H1 (cell line): Measurements from ENCODE around the gene BSN. TPM values are rescaled to one million over a fixed set of nuclear protein-coding genes. Genes with fewer than 3 reads are reported as not detected.

Source experiments
- CTCF ChIA-PET: fragments of 300-600 bp; sonication (Branson Sonifier 250); formaldehyde crosslinking; loops from one replicate; lab custom pipeline; 2021; ENCODE audit not compliant: partially characterized antibody; lab: Charles Lee
- POLR2A ChIA-PET: fragments of 300-600 bp; sonication (Branson Sonifier 250); formaldehyde crosslinking; loops from one replicate; lab custom pipeline; 2021; ENCODE audit warnings: inconsistent platforms; ENCODE audit not compliant: partially characterized antibody; lab: Charles Lee
- DNase-seq, 2 experiments: peaks; one replicate each; pipeline versions ENCODE4 v3.0.0 to v3.0.0-alpha.2; 2010 to 2022; ENCODE audit warnings: low spot score in 2 of 2, low read depth in 1 of 2, mixed read lengths in 1 of 2
- FAIRE-seq: peaks from 2 replicates; lab custom pipeline; 2011; peaks lifted over from hg19 to GRCh38; lab: Jason Lieb, UNC
- H2AFZ ChIP-seq: 2 replicates; pipeline ENCODE4 v1.8.1; 2012; ENCODE audit warnings: low read length, inconsistent platforms
- H2AK5ac ChIP-seq: 2 replicates; pipeline ENCODE4 v1.6.1; 2013; ENCODE audit warnings: low read depth, low read length
- H2BK120ac ChIP-seq: replicated peaks from 2 replicates; pipeline ENCODE3; 2013; ENCODE audit warnings: low read depth, low read length, inconsistent platforms
- H2BK12ac ChIP-seq: 2 replicates; pipeline ENCODE4 v1.6.1; 2013; ENCODE audit warnings: low read depth, low read length
- H2BK15ac ChIP-seq: 2 replicates; pipeline ENCODE4 v1.6.1; 2013; ENCODE audit warnings: low read length
- H2BK20ac ChIP-seq: 2 replicates; pipeline ENCODE4 v1.6.1; 2013; ENCODE audit warnings: low read length
- H2BK5ac ChIP-seq: 2 replicates; pipeline ENCODE4 v1.6.1; 2013; ENCODE audit warnings: low read depth, low read length
- H3K14ac ChIP-seq: 2 replicates; pipeline ENCODE4 v1.6.1; 2013; ENCODE audit warnings: inconsistent platforms; ENCODE audit not compliant: insufficient read length
- H3K18ac ChIP-seq: 2 replicates; pipeline ENCODE4 v1.6.1; 2013; ENCODE audit warnings: low read length; ENCODE audit errors: extremely low read depth
- H3K23ac ChIP-seq: 2 replicates; pipeline ENCODE4 v1.6.1; 2013; ENCODE audit warnings: inconsistent platforms; ENCODE audit not compliant: insufficient read length
- H3K23me2 ChIP-seq: 2 replicates; pipeline ENCODE4 v1.6.1; 2013; ENCODE audit warnings: low read depth, low read length
- H3K27ac ChIP-seq: 2 replicates; pipeline ENCODE4 v1.6.1; 2011; ENCODE audit warnings: low read depth, low read length, inconsistent platforms
- H3K27me3 ChIP-seq, 4 experiments: replicated peaks in 1 of 4; 1 replicate in 1 of 4; 2 replicates in 3 of 4; pipeline versions ENCODE4 v1.6.1 to v1.8.1; 2011 to 2013; ENCODE audit warnings: low read length in 3 of 4, mild to moderate bottlenecking in 3 of 4, inconsistent platforms in 2 of 4, mixed read lengths in 2 of 4, moderate library complexity in 1 of 4; ENCODE audit not compliant: control insufficient read depth in 3 of 4, insufficient read depth in 3 of 4; ENCODE audit errors: extremely low read depth in 1 of 4
- H3K36me3 ChIP-seq, 4 experiments: 2 replicates each; pipeline versions ENCODE4 v1.6.1 to v1.8.1; 2011 to 2013; ENCODE audit warnings: mild to moderate bottlenecking in 4 of 4, low read length in 3 of 4, moderate library complexity in 2 of 4, control low read depth in 1 of 4, inconsistent platforms in 1 of 4; ENCODE audit not compliant: insufficient read depth in 4 of 4, control insufficient read depth in 2 of 4
- H3K4ac ChIP-seq: replicated peaks from 2 replicates; pipeline ENCODE3; 2013; ENCODE audit warnings: low read length, low read depth, mixed read lengths, inconsistent platforms; ENCODE audit not compliant: insufficient read length
- H3K4me1 ChIP-seq, 4 experiments: replicated peaks in 1 of 4; 1 replicate in 1 of 4; 2 replicates in 3 of 4; pipeline versions ENCODE4 v1.6.1 to v1.8.1; 2011 to 2013; ENCODE audit warnings: low read length in 3 of 4, inconsistent platforms in 2 of 4, mixed read lengths in 1 of 4; ENCODE audit not compliant: insufficient read depth in 4 of 4, control insufficient read depth in 3 of 4
- H3K4me2 ChIP-seq, 2 experiments: 2 replicates each; pipeline versions ENCODE4 v1.6.1 to v1.8.1; 2011 to 2013; ENCODE audit warnings: low read depth in 2 of 2, low read length in 2 of 2, control low read depth in 1 of 2, inconsistent platforms in 1 of 2, mild to moderate bottlenecking in 1 of 2; ENCODE audit not compliant: insufficient read depth in 1 of 2
- H3K4me3 ChIP-seq, 4 experiments: fragments of 200-600, 300-600 bp in 1 of 4; sonication (generic), shearing (Covaris generic), sonication (Bioruptor Twin) in 1 of 4; 2 replicates each; pipeline versions ENCODE4 v1.5.1 to v1.8.1; 2011 to 2016; ENCODE audit warnings: low read length in 4 of 4, low read depth in 3 of 4, control low read depth in 2 of 4, inconsistent platforms in 2 of 4, mild to moderate bottlenecking in 2 of 4, mixed read lengths in 1 of 4, moderate library complexity in 1 of 4; ENCODE audit not compliant: insufficient read depth in 2 of 4; ENCODE audit errors: extremely low read depth in 1 of 4
- H3K56ac ChIP-seq: replicated peaks from 2 replicates; pipeline ENCODE3; 2013; ENCODE audit warnings: low read depth, mild to moderate bottlenecking, mixed read lengths, low read length, inconsistent platforms; ENCODE audit not compliant: insufficient read length
- H3K79me1 ChIP-seq: 2 replicates; pipeline ENCODE4 v1.6.1; 2013; ENCODE audit warnings: low read depth, low read length, control low read depth
- H3K79me2 ChIP-seq, 2 experiments: 2 replicates each; pipeline versions ENCODE4 v1.6.1 to v1.8.1; 2012 to 2013; ENCODE audit warnings: low read length in 2 of 2, mild to moderate bottlenecking in 2 of 2, inconsistent platforms in 1 of 2; ENCODE audit not compliant: insufficient read depth in 2 of 2, control insufficient read depth in 1 of 2
- H3K9ac ChIP-seq, 4 experiments: replicated peaks in 1 of 4; 1 replicate in 1 of 4; 2 replicates in 3 of 4; pipeline versions ENCODE4 v1.6.1 to v1.8.1; 2011 to 2013; ENCODE audit warnings: low read depth in 3 of 4, low read length in 3 of 4, control low read depth in 2 of 4, mild to moderate bottlenecking in 2 of 4, moderate library complexity in 2 of 4, inconsistent platforms in 1 of 4; ENCODE audit errors: extremely low read depth in 1 of 4
- H3K9me3 ChIP-seq, 2 experiments: 2 replicates each; pipeline versions ENCODE4 v1.6.1 to v1.8.1; 2012 to 2013; ENCODE audit warnings: mild to moderate bottlenecking in 2 of 2, moderate library complexity in 2 of 2, control low read depth in 1 of 2, inconsistent platforms in 1 of 2, low read depth in 1 of 2, low read length in 1 of 2, mixed read lengths in 1 of 2; ENCODE audit not compliant: insufficient read depth in 2 of 2
- H4K20me1 ChIP-seq, 2 experiments: replicated peaks in 1 of 2; 2 replicates each; pipeline versions ENCODE3 to v1.8.1; 2011 to 2013; ENCODE audit warnings: inconsistent platforms in 2 of 2, low read length in 2 of 2, mild to moderate bottlenecking in 1 of 2; ENCODE audit not compliant: insufficient read depth in 2 of 2, control insufficient read depth in 1 of 2
- H4K5ac ChIP-seq: 2 replicates; pipeline ENCODE4 v1.6.1; 2013; ENCODE audit warnings: low read length, low read depth, mixed read lengths, inconsistent platforms; ENCODE audit not compliant: insufficient read length
- H4K8ac ChIP-seq: 2 replicates; pipeline ENCODE4 v1.8.0; 2013; ENCODE audit warnings: mild to moderate bottlenecking, moderate library complexity, low read length, inconsistent platforms; ENCODE audit not compliant: insufficient read depth; ENCODE audit errors: extremely low read depth
- H4K91ac ChIP-seq: replicated peaks from 2 replicates; pipeline ENCODE3; 2013; ENCODE audit warnings: low read length, mixed read lengths, inconsistent platforms; ENCODE audit not compliant: insufficient read length
- WGBS, 2 experiments: shearing (Covaris generic) in 1 of 2; methylation state at CpG; one replicate each; pipeline versions ENCODE4 v1.1.6 to v1.1.7; 2013 to 2015; ENCODE audit warnings: low lambda C conversion rate in 2 of 2, mixed read lengths in 2 of 2, inconsistent platforms in 1 of 2, low coverage in 1 of 2, missing lambda C conversion rate in 1 of 2; ENCODE audit not compliant: insufficient replicate concordance in 2 of 2, insufficient coverage in 1 of 2, insufficient read length in 1 of 2; ENCODE audit errors: extremely low coverage in 1 of 2, missing lambda C conversion rate in 1 of 2; 5-methylcytosine and 5-hydroxymethylcytosine counted together
- long read RNA-seq, 2 experiments: library from RNA in 1 of 2; library from capped mRNA in 1 of 2; stranded (forward); transcript quantifications; one replicate each; pipeline ENCODE4 v2.0.0, GENCODE V29; 2021; ENCODE audit warnings: inconsistent platforms in 1 of 2
- polyA minus RNA-seq, 3 experiments: library from RNA; depleted of rRNA, polyadenylated mRNA; stranded (reverse); fragments of >200 nt; gene quantifications; 1 replicate in 2 of 3; 2 replicates in 1 of 3; pipeline ENCODE4 v1.2.3, GENCODE V29; 2011
- polyA plus RNA-seq, 7 experiments: library from polyadenylated mRNA; depleted of rRNA in 3 of 7; stranded (reverse) in 5 of 7; unstranded in 2 of 7; fragments of >200 nt in 5 of 7; fragments of 200-250 nt in 2 of 7; gene quantifications; 1 replicate in 5 of 7; 2 replicates in 1 of 7; 4 replicates in 1 of 7; pipeline versions ENCODE4 v1.2.1 to v1.2.3, GENCODE V29; 2011 to 2013; ENCODE audit warnings: missing spikeins in 2 of 7, mixed read lengths in 2 of 7
- total RNA-seq: library from RNA; stranded (reverse); fragmentation: NEBNext Ultra II Directional; extraction: Animal tissue kit (Norgen Biotek cat#: 25700); gene quantifications from 2 replicates; pipeline ENCODE4 v1.2.1, GENCODE V29; 2021

Gene BSN, protein sequence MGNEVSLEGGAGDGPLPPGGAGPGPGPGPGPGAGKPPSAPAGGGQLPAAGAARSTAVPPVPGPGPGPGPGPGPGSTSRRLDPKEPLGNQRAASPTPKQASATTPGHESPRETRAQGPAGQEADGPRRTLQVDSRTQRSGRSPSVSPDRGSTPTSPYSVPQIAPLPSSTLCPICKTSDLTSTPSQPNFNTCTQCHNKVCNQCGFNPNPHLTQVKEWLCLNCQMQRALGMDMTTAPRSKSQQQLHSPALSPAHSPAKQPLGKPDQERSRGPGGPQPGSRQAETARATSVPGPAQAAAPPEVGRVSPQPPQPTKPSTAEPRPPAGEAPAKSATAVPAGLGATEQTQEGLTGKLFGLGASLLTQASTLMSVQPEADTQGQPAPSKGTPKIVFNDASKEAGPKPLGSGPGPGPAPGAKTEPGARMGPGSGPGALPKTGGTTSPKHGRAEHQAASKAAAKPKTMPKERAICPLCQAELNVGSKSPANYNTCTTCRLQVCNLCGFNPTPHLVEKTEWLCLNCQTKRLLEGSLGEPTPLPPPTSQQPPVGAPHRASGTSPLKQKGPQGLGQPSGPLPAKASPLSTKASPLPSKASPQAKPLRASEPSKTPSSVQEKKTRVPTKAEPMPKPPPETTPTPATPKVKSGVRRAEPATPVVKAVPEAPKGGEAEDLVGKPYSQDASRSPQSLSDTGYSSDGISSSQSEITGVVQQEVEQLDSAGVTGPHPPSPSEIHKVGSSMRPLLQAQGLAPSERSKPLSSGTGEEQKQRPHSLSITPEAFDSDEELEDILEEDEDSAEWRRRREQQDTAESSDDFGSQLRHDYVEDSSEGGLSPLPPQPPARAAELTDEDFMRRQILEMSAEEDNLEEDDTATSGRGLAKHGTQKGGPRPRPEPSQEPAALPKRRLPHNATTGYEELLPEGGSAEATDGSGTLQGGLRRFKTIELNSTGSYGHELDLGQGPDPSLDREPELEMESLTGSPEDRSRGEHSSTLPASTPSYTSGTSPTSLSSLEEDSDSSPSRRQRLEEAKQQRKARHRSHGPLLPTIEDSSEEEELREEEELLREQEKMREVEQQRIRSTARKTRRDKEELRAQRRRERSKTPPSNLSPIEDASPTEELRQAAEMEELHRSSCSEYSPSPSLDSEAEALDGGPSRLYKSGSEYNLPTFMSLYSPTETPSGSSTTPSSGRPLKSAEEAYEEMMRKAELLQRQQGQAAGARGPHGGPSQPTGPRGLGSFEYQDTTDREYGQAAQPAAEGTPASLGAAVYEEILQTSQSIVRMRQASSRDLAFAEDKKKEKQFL (N-terminal part only)
- total RNA-seq = 2.9 and 3.0 TPM in 2 replicates
- 0.60 and 0.83 TPM in 2 replicates for polyA plus RNA-seq (2011; rRNA removed)
- 0.45 TPM for polyA plus RNA-seq (2011; cell fraction: cytosol; rRNA removed)
- polyA plus RNA-seq (2011; cell fraction: nucleus; rRNA removed) = 1.6 TPM
- 1.0 to 1.4 TPM (median 1.3 TPM) in 4 replicates for polyA plus RNA-seq (2012, experiment 1 of 2)
- 0.85 TPM for polyA plus RNA-seq (2012, experiment 2 of 2)
- polyA plus RNA-seq (2013, experiment 1 of 2) = 0.87 TPM
- 0.88 TPM for polyA plus RNA-seq (2013, experiment 2 of 2)
- polyA minus RNA-seq (2011; rRNA and poly(A)+ RNA removed) = 1.5 and 1.9 TPM in 2 replicates
- 1.8 TPM for polyA minus RNA-seq (2011; cell fraction: cytosol; rRNA and poly(A)+ RNA removed)
- 2.5 TPM for polyA minus RNA-seq (2011; cell fraction: nucleus; rRNA and poly(A)+ RNA removed)
- long read RNA-seq, experiment 1, partial matches to known transcripts = 1 of 2 reads
- long read RNA-seq, experiment 1, other reads (novel, unspliced or antisense) = 1 of 2 reads
- long read RNA-seq, experiment 2 = 0 reads

DNA sequence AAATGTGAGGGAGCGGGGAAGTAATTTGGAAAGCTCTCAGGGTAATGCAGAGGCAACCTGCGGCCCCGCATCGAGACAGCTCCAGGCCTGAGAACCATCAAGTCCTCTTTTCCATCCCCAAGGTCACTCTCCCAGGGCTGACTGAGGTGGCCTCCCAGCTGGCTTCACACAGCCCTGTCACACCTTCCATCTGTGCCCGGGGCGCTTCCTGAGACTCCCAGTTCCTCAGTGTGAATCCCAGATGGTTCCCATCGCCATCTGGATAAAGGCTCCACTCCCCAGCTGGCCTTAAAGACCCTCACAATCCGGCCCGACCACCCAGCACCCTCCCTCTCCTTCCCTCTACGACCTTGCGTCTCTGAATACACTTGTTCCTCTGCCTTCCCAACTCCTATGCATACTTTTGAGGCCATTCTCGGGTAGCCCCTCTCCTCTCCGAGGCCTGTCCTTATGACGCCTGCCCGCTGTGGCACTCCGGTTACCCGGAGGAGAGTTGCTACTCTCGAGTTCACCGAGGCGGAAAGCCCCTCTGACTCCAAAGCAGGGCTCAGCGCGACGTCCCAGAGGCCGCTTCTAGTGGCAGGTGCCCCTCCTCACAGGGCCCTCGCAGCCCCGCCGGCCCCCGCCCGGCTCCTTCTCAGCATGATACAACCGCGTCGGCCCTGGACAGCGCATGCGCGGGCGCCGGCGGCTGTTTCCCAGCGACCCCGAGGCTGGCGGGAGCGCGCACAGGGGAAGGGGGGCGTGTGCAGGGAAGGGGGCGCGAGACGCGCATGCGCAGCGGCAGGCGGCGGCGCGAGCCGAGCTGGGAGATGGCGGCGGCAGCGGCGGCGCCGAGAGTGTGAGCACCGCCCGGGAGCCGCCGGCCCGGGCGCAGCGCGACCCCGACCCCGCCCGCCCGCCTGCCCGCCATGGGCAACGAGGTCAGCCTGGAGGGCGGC lies at the start of gene BSN:
BSN (plus strand) TSS at position 786 of the 941 bp plus-strand sequence; CDS start at position 912, 126 bp downstream.
- 0 out of 2 replicates have a peak within 1 kb of the TSS, but pooled peaks have one; percentile 52 for H2BK12ac ChIP-seq
- ChIA-PET CTCF (interaction anchor here (0.7 to 9.3 kb wide), 5 partner anchors 10 to 147 kb away, joined by 3 to 70 read pairs (median 19); no protein-coding TSS in a partner anchor), POLR2A (interaction anchor here (0.6 to 2.2 kb wide), 5 partner anchors 11 to 158 kb away, joined by 3 to 11 read pairs (median 3); no protein-coding TSS in a partner anchor)
- no peaks in the 10 kb centered on the region for H3K79me1 ChIP-seq
- no peak within 1 kb of the TSS for H3K4ac ChIP-seq
- H3K18ac ChIP-seq = peak within 1 kb of the TSS; percentile 56
- H3K36me3 ChIP-seq = no peaks in the 10 kb centered on the region
- peak within 1 kb of the TSS; percentile 74 for H3K14ac ChIP-seq
- H3K9ac ChIP-seq = peak within 1 kb of the TSS in 3 of 4 experiments; percentile 49 to 77 (median 59); a peak in 6 of 7 replicates
- H4K20me1 ChIP-seq = peaks cover 0 to 5% of the 10 kb centered on the region in 2 experiments
- H3K23me2 ChIP-seq = peaks cover 12% of the 10 kb centered on the region
- H4K8ac ChIP-seq = peak within 1 kb of the TSS; percentile 73
- peaks cover 0 to 11% (median 6%) of the 10 kb centered on the region in 4 experiments; a peak in 3 of 7 replicates for H3K27me3 ChIP-seq
- peak within 1 kb of the TSS; percentile 32 for H3K56ac ChIP-seq
- H2AFZ ChIP-seq = peak within 1 kb of the TSS; percentile 80
- peaks cover 0 to 14% (median 4%) of the 10 kb centered on the region in 4 experiments; a peak in 5 of 7 replicates for H3K4me1 ChIP-seq
- no peak within 1 kb of the TSS for H3K23ac ChIP-seq
- peak within 1 kb of the TSS; percentile 75 for H4K5ac ChIP-seq
- H2BK15ac ChIP-seq = no peak within 1 kb of the TSS
- no peaks in the 10 kb centered on the region for H3K79me2 ChIP-seq
- H2BK5ac ChIP-seq = 0 out of 2 replicates have a peak within 1 kb of the TSS, but pooled peaks have one; percentile 75
- no peak within 1 kb of the TSS for H2AK5ac ChIP-seq
- H3K4me3 ChIP-seq = peak within 1 kb of the TSS; percentile 78 to 96 (median 90)
- 9% methylated on average over 24 of the region's 76 CpGs; no CpG with 5 or more reads in 1 of the 2 experiments for WGBS, 2 experiments
- H3K27ac ChIP-seq = peak within 1 kb of the TSS; percentile 27; the same call in 1 of the 2 replicates
- peak within 1 kb of the TSS; percentile 26 for H4K91ac ChIP-seq
- no peaks in the 10 kb centered on the region for H3K9me3 ChIP-seq
- H2BK20ac ChIP-seq = no peak within 1 kb of the TSS
- DNase-seq (peak; percentile 76 to 97), FAIRE-seq (no peak)
- H3K4me2 ChIP-seq = peak within 1 kb of the TSS; percentile 83 to 99
- no peak within 1 kb of the TSS for H2BK120ac ChIP-seq
